GM19395 (cell line): ENCODE results near the gene CLIP2.
"Not testable (repeated sequence)": the region's sequence is repeated elsewhere in the genome, so short reads cannot be mapped to it uniquely, and the experiment has no call there.

Source experiments
- ATAC-seq: cut with Tn5 transposase; IDR thresholded peaks from one replicate; pipeline ENCODE4 v1.9.1; 2021; ENCODE audit warnings: mild to moderate bottlenecking, moderate library complexity; ENCODE audit not compliant: unreplicated experiment

Gene CLIP2

DNA sequence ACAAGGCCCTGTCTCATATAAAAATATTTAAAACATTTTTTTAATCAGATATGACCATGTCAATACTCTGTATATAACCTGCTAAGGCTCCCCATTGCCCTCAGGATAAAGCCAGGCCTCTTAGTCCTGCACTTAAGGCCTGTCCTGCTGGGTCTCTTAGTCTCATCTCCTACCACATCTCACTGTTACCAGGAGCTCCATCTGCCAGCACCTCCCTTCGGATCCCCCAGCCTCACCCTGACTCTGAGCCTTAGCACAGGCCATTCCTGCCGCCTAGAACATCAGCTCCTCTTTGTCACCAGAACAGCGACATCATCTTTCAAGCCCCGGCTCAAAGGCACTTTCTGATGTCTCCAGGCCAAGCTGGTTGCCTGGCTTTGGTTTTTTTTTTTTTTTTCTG is 138.8 kb downstream of the CLIP2 start:
- no peak for ATAC-seq

- ATAC-seq: no peak
Measured at GRCh38 chr7:74429153-74429747, 140.0 kb downstream of the CLIP2 start.

DNA sequence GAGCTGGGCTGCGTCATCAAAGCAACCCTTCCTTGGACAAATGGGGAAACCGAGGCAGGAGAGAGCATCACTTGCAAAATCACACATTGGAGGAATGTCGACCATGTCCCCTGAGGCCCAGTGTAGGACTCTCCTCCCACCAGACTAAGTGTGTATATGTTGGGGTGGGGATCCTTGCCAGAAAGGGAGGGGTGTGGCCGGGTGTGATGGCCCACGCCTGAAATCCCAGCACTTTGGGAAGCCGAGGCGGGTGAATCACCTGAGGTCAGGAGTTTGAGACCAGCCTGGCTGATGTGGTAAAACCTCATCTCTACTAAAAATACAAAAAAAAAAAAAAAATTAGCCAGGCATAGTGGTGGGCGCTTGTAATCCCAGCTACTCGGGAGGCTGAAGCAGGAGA is 141.2 kb downstream of the CLIP2 start:
- ATAC-seq: not testable (repeated sequence)

- ATAC-seq: no peak
Measured at GRCh38 chr7:74430961-74431466, 141.8 kb downstream of the CLIP2 start.

DNA sequence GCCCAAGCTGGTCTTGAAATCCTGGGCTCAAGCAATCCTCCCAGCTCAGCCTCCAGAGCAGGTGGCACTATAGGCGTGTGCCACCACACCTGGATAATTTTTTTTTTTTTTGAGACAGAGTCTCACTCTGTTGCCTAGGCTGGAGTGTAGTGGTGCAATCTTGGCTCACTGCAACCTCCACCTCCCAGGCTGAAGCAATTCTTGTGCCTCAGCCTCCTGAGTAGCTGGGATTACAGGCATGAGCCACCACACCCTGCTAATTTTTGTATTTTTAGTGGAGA is 148.0 kb downstream of the CLIP2 start:
- ATAC-seq: not testable (repeated sequence)

DNA sequence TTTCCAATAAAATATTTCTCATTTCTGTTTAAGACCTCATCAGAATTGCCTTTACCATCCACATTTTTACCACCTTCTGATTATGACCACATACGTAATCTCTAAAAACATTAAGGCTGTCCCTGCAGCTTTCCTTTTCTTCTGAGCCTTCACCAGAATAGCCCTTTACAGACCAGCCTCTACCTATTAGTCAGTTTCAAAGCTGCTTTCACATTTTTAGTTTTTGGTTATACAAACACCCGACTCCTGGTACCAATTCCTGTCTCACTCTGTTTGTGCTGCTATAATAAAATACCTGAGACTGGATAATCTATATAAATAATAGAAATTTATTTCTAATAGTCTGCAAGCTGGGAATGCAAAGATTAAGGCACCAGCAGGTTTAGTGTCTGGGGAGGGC is 149.1 kb downstream of the CLIP2 start:
- no peak for ATAC-seq

GRCh38 chr7:74439541-74439940 is 150.3 kb downstream of the CLIP2 start:
- ATAC-seq: no peak

DNA sequence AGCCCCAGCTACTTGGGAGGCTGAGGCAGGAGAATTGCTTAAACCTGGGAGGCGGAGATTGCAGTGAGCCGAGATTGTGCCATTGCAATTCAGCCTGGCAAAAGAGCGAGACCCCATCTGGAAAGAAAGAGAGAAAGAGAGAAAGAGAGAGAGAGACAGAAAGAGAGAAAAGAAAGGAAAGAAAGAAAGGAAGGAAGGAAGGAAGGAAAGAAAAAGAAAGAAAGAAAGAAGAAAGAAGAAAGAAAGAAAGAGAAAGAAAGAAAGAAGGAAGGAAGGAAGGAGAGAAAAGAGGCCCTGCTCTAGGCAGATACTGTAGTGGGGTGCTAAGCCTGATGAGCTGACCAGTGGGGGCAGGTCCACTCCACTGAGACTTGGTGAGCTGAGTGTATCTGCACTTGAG is 150.9 kb downstream of the CLIP2 start:
- not testable (repeated sequence) for ATAC-seq

DNA sequence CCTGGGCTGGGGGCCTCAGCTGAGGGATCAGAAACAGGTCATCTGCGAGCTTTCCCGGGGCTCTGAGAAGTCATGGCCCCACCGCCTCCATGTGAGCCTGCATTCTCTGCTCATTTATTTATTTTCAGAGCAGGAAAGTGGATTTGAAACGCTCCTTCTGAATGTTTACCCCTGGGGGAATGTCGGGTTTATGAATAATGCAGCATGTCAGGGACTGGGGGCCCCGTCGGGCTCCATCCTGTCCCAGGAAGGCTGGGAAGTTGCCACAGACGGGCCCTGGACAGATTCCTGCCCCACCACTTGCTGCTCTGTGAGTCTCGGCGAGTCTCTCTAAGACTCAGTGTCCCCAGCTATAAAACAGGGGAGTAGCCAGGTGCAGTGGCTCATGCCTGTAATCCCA is 152.6 kb downstream of the CLIP2 start:
- ATAC-seq: no peak

- ATAC-seq: no peak
Measured at GRCh38 chr7:74443543-74444247, 154.5 kb downstream of the CLIP2 start.

- no peak for ATAC-seq
Measured at GRCh38 chr7:74449144-74449543, 159.9 kb downstream of the CLIP2 start.

GRCh38 chr7:74449809-74450397 is 160.7 kb downstream of the CLIP2 start:
- no peak for ATAC-seq

DNA sequence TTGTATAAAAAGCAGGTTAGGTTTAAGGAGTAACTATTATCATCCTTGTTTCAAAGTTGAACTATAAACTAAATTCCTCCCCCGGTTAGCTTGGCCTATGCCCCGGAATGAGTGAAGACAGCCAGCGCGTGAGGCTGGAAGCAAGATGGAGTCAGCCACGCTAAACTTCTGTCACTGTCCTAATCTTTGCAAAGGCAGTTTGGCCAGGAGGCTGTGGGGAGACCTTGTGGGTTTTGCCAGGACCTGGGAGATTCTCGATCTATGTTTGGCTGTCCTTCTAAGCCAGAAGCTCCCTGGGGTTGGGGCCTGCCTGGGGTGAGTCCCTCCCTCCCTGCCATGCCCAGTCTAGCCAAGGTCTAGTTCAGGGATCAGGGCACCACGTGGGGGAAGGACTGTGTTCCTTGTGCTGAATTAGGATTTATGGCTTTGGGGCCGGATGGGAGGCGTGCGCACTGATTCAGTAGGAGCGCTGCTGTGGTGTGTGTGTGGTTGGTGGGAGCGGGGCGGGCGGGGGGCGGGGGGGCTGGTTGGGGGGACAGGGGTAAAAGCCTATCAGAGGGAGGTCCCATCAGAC is 163.6 kb downstream of the CLIP2 start:
- ATAC-seq: no peak

GRCh38 chr7:74453322-74454011 is 164.3 kb downstream of the CLIP2 start, which contains the start of gene GTF2IRD1:
Gene GTF2IRD1 (plus strand): TSS chr7:74453906. CDS start chr7:74508081, 54,175 bp downstream.
- no peak for ATAC-seq

DNA sequence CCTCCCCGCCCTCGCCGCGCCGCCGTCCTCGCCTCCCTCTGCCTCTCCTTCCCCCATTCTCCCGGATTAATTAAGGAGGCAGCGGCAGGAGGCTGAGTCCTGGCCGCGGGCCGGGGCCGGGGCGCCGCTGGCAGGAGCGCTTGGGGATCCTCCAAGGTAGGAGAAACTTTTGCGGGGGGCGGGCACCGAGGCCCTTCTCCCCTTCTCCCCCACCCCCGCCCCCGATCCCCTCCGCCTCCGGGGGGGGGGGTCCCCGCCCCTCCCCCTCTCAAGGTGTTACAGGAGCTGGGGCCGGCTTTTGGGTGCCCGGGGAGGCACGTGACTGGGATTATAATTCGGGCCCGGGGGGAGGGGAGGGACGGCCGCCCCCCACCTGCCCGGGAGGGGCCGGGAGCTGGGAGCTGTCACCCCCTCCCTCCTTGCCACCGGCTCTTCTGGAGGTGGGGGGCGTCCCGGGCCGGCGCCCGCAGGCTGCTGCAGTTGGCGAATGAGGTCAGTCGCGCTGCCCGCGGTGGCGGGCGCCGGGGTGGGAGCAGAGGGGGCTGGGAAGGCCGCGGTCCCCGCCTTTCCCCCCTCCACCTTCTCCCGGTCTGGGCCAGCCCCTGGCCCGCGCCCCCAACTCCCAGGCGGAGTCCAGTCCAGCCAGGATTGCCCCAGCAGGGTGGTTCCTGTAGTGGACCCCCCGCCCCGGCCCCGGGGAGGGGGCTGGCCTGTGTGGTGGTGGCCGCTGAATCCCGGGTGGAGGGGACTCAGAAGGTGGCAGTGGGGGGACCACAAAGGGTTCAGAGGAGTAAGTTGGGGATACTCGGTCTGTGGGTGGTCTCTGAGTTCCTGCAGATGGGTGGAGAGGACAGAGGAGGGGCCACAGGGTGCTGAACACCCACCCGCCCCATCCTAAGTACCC is 165.1 kb downstream of the CLIP2 start:
- ATAC-seq: no peak

DNA sequence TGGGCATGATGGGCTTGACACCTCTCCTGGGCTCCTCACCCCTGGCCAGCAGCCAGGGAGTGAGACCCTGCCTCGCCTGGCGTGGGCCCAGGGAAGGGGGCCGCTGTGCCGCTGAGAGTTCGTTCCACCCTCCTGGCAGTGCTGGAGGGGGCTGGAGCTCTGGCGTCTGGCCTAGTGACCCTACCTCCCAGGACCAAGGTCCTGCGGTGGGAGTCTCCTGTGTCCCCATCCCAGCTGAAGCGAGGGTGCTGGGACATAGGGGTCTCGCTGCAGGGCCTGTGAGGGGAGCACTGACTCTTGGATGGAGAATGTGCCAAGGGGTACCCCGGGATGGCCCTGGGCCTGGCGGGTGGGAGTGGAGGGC is 165.7 kb downstream of the CLIP2 start:
- no peak for ATAC-seq

DNA sequence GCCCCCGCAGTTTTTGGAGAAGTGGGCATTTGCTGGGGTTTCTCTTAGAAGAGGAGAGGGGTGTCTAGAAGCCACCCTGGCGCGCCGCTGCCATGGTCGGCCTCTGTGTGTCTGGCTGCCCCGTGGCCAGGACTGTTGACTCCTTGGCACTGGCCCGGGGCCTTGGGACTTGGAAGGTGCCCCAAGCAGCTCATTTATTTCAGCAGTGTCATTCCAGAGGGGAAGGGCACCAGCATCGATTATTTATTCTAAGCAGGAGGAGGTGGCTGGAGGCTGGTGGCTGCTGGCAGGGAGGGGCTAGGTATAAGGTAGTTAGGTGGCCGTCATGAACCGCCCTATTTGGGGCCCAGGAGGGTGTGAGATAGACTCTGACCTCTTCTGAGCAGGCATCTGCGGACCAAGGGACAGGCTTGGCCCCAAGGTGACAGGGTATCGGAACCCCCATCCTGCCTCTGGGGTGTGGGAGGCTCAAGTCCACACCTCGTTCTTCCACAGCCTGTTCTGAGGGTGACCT is 166.1 kb downstream of the CLIP2 start:
- no peak for ATAC-seq
